Hepatocyte (in vitro differentiated cells): Measurements from ENCODE around the gene AGRP. TPM values are rescaled to one million over a fixed set of nuclear protein-coding genes. Genes with fewer than 3 reads are reported as not detected.

Experiments used
- DNase-seq: peaks from one replicate; pipeline ENCODE4 v3.0.0-alpha.2; 2016; ENCODE audit warnings: low spot score
- H2AFZ ChIP-seq: fragments of 200-600 bp; sonication (generic); 2 replicates; pipeline ENCODE4 v1.6.0; 2016; ENCODE audit warnings: antibody characterized with exemption, mild to moderate bottlenecking
- H3K27ac ChIP-seq: fragments of 200-600 bp; sonication (generic); 2 replicates; pipeline ENCODE4 v1.5.1; 2016; ENCODE audit warnings: mild to moderate bottlenecking
- H3K27me3 ChIP-seq: fragments of 200-600 bp; sonication (generic); 2 replicates; pipeline ENCODE4 v1.6.1; 2016
- H3K36me3 ChIP-seq: fragments of 200-600 bp; sonication (generic); replicated peaks from 2 replicates; pipeline ENCODE4 v1.5.1; 2016; ENCODE audit warnings: low read depth; ENCODE audit not compliant: insufficient read depth
- H3K4me1 ChIP-seq: fragments of 200-600 bp; sonication (generic); 2 replicates; pipeline ENCODE4 v1.5.1; 2016; ENCODE audit warnings: mild to moderate bottlenecking, moderate library complexity; ENCODE audit not compliant: insufficient read depth
- H3K4me2 ChIP-seq: fragments of 200-600 bp; sonication (generic); 2 replicates; pipeline ENCODE4 v1.6.0; 2016
- H3K4me3 ChIP-seq: fragments of 200-600 bp; sonication (generic); 2 replicates; pipeline ENCODE4 v1.5.1; 2016; ENCODE audit warnings: mild to moderate bottlenecking
- H3K79me2 ChIP-seq: fragments of 200-600 bp; sonication (generic); 2 replicates; pipeline ENCODE4 v1.6.0; 2017; ENCODE audit warnings: mild to moderate bottlenecking
- H3K9me2 ChIP-seq: fragments of 200-600 bp; sonication (generic); replicated peaks from 2 replicates; pipeline ENCODE4 v1.6.0; 2017; ENCODE audit warnings: mild to moderate bottlenecking; ENCODE audit not compliant: insufficient read depth
- H3K9me3 ChIP-seq: fragments of 200-600 bp; sonication (generic); 2 replicates; pipeline ENCODE4 v1.5.1; 2016; ENCODE audit warnings: low read depth, mild to moderate bottlenecking
- H4K20me1 ChIP-seq: fragments of 200-600 bp; sonication (generic); 2 replicates; pipeline ENCODE4 v1.6.0; 2016; ENCODE audit warnings: mild to moderate bottlenecking; ENCODE audit not compliant: insufficient read depth, poor library complexity, severe bottlenecking
- CTCF ChIP-seq: fragments of 200-600 bp; sonication (generic); IDR thresholded peaks from 2 replicates; pipeline ENCODE4 v1.5.1; 2016; ENCODE audit warnings: antibody characterized with exemption, mild to moderate bottlenecking; ENCODE audit not compliant: poor library complexity
- EZH2 ChIP-seq: fragments of 200-600 bp; sonication (generic); IDR thresholded peaks from 2 replicates; pipeline ENCODE4 v1.6.1; 2016; ENCODE audit warnings: antibody characterized with exemption, mild to moderate bottlenecking, borderline replicate concordance
- EZH2phosphoT487 ChIP-seq: fragments of 200-600 bp; sonication (generic); IDR thresholded peaks from one replicate; pipeline ENCODE4 v1.6.1; 2018; ENCODE audit warnings: antibody characterized with exemption, mild to moderate bottlenecking, low read depth, moderate library complexity; ENCODE audit not compliant: unreplicated experiment, severe bottlenecking
- WGBS: methylation state at CpG from one replicate; pipeline ENCODE4 v1.1.6; 2016; ENCODE audit warnings: low lambda C conversion rate; ENCODE audit errors: missing lambda C conversion rate; 5-methylcytosine and 5-hydroxymethylcytosine counted together
- polyA plus RNA-seq: library from polyadenylated mRNA; unstranded; fragments of >200 nt; fragmentation: Nextera tagmentation; extraction: Ambion mirVana; gene quantifications from 2 replicates; pipeline ENCODE4 v1.2.1, GENCODE V29; 2016
- total RNA-seq: library from RNA; depleted of rRNA; stranded (reverse); fragments of >200 nt; gene quantifications from 2 replicates; pipeline ENCODE4 v1.2.3, GENCODE V29; 2014

The AGRP gene
- total and polyA plus RNA-seq, 2 experiments from 2014 or later: 0.93 to 1.9 TPM

GRCh38 chr16:67436640-67437193, 46.6 kb downstream of the AGRP start:
- H3K27ac ChIP-seq: no peak overlapping the region
- WGBS: 99% methylated on average over 23 of the region's 23 CpGs
- no peaks in the 10 kb centered on the region for H4K20me1 ChIP-seq
- no peaks in the 10 kb centered on the region for H3K9me2 ChIP-seq
- H3K27me3 ChIP-seq: peaks cover 3% of the 10 kb centered on the region
- no peaks in the 10 kb centered on the region for H3K9me3 ChIP-seq
- H2AFZ ChIP-seq: no peak overlapping the region
- TF ChIP-seq CTCF (no peak), EZH2 (no peak), EZH2phosphoT487 (no peak)
- H3K4me1 ChIP-seq: peaks cover 2% of the 10 kb centered on the region
- H3K36me3 ChIP-seq: no peaks in the 10 kb centered on the region
- H3K79me2 ChIP-seq: no peaks in the 10 kb centered on the region
- H3K4me3 ChIP-seq: no peak overlapping the region
- no peak overlapping the region for H3K4me2 ChIP-seq
- DNase-seq: no peak

GRCh38 chr16:67435758-67436164, 47.6 kb downstream of the AGRP start:
- H3K4me3 ChIP-seq: no peak overlapping the region
- no peak overlapping the region for H3K27ac ChIP-seq
- no peak overlapping the region for H3K4me2 ChIP-seq
- WGBS: 98% methylated on average over 16 of the region's 16 CpGs
- no peaks in the 10 kb centered on the region for H3K79me2 ChIP-seq
- no peaks in the 10 kb centered on the region for H3K9me3 ChIP-seq
- DNase-seq: no peak
- no peaks in the 10 kb centered on the region for H4K20me1 ChIP-seq
- peaks cover 6% of the 10 kb centered on the region for H3K4me1 ChIP-seq
- no peaks in the 10 kb centered on the region for H3K36me3 ChIP-seq
- peaks cover 4% of the 10 kb centered on the region for H3K27me3 ChIP-seq
- TF ChIP-seq EZH2phosphoT487 (no peak), CTCF (no peak), EZH2 (no peak)
- H3K9me2 ChIP-seq: no peaks in the 10 kb centered on the region
- no peak overlapping the region for H2AFZ ChIP-seq

GRCh38 chr16:67433131-67433719, 50.1 kb downstream of the AGRP start:
- H3K27me3 ChIP-seq: peaks cover 24% of the 10 kb centered on the region
- H3K4me3 ChIP-seq: no peak overlapping the region
- H3K9me2 ChIP-seq: no peaks in the 10 kb centered on the region
- peaks cover 13% of the 10 kb centered on the region for H3K4me1 ChIP-seq
- DNase-seq: no peak
- TF ChIP-seq EZH2 (no peak), EZH2phosphoT487 (no peak), CTCF (no peak)
- no peaks in the 10 kb centered on the region for H3K79me2 ChIP-seq
- no peaks in the 10 kb centered on the region for H4K20me1 ChIP-seq
- no peaks in the 10 kb centered on the region for H3K9me3 ChIP-seq
- no peak overlapping the region for H3K27ac ChIP-seq
- no peaks in the 10 kb centered on the region for H3K36me3 ChIP-seq
- H2AFZ ChIP-seq: no peak overlapping the region
- no peak overlapping the region for H3K4me2 ChIP-seq
- WGBS: 97% methylated on average over 5 of the region's 5 CpGs

Other genes starting within 250 kb of the AGRP start
- gene FHOD1, start 236.1 kb downstream of the AGRP start, total RNA-seq: 4.1 and 10.0 TPM in 2 replicates
- 17.2 and 20.9 TPM in 2 replicates for gene FHOD1, start 236.1 kb downstream of the AGRP start, polyA plus RNA-seq
- 0.36 and 1.4 TPM in 2 replicates for gene SLC9A5, start 234.6 kb downstream of the AGRP start, total RNA-seq
- 1.5 and 2.7 TPM in 2 replicates for gene SLC9A5, start 234.6 kb downstream of the AGRP start, polyA plus RNA-seq
- 3.4 and 3.6 TPM in 2 replicates for gene PLEKHG4, start 204.0 kb downstream of the AGRP start, total RNA-seq
- 3.0 and 5.5 TPM in 2 replicates for gene PLEKHG4, start 204.0 kb downstream of the AGRP start, polyA plus RNA-seq
- gene KCTD19, start 156.8 kb downstream of the AGRP start, total RNA-seq: not detected in 2 replicates
- not detected in 2 replicates for gene KCTD19, start 156.8 kb downstream of the AGRP start, polyA plus RNA-seq
- gene LRRC36, start 156.7 kb downstream of the AGRP start, total RNA-seq: 0.23 and 0.32 TPM in 2 replicates
- gene LRRC36, start 156.7 kb downstream of the AGRP start, polyA plus RNA-seq: 0.69 TPM in 1 of 2 replicates, not detected in the other
- gene TPPP3, start 90.0 kb downstream of the AGRP start, total RNA-seq: 0.88 and 3.2 TPM in 2 replicates
- 13.4 and 20.1 TPM in 2 replicates for gene TPPP3, start 90.0 kb downstream of the AGRP start, polyA plus RNA-seq
- 1.9 and 5.9 TPM in 2 replicates for gene ZDHHC1, start 67.1 kb downstream of the AGRP start, total RNA-seq
- gene ZDHHC1, start 67.1 kb downstream of the AGRP start, polyA plus RNA-seq: 10.0 and 10.6 TPM in 2 replicates
- gene HSD11B2, start 52.4 kb downstream of the AGRP start, total RNA-seq: 0.93 and 1.6 TPM in 2 replicates
- gene HSD11B2, start 52.4 kb downstream of the AGRP start, polyA plus RNA-seq: 2.3 and 4.2 TPM in 2 replicates
- gene ATP6V0D1, start 2.4 kb downstream of the AGRP start, total RNA-seq: 115 and 157 TPM in 2 replicates
- 223 and 232 TPM in 2 replicates for gene ATP6V0D1, start 2.4 kb downstream of the AGRP start, polyA plus RNA-seq
- 12.5 and 12.9 TPM in 2 replicates for gene RIPOR1, start 45.3 kb upstream of the AGRP start, total RNA-seq
- 37.8 and 38.3 TPM in 2 replicates for gene RIPOR1, start 45.3 kb upstream of the AGRP start, polyA plus RNA-seq
- gene CTCF, start 79.0 kb upstream of the AGRP start, total RNA-seq: 44.1 and 46.0 TPM in 2 replicates
- 35.5 and 36.8 TPM in 2 replicates for gene CTCF, start 79.0 kb upstream of the AGRP start, polyA plus RNA-seq
- 0.52 and 1.7 TPM in 2 replicates for gene CARMIL2, start 161.6 kb upstream of the AGRP start, total RNA-seq
- gene CARMIL2, start 161.6 kb upstream of the AGRP start, polyA plus RNA-seq: 2.6 and 2.9 TPM in 2 replicates
- gene ACD, start 176.7 kb upstream of the AGRP start, total RNA-seq: 17.1 and 18.5 TPM in 2 replicates
- gene ACD, start 176.7 kb upstream of the AGRP start, polyA plus RNA-seq: 26.3 and 28.5 TPM in 2 replicates
- gene PARD6A, start 177.4 kb upstream of the AGRP start, total RNA-seq: 1.1 and 1.4 TPM in 2 replicates
- 1.8 and 3.0 TPM in 2 replicates for gene PARD6A, start 177.4 kb upstream of the AGRP start, polyA plus RNA-seq
- 8.3 and 10.2 TPM in 2 replicates for gene ENKD1, start 183.2 kb upstream of the AGRP start, total RNA-seq
- 13.1 and 16.0 TPM in 2 replicates for gene ENKD1, start 183.2 kb upstream of the AGRP start, polyA plus RNA-seq
- 1.7 and 2.3 TPM in 2 replicates for gene C16orf86, start 183.3 kb upstream of the AGRP start, total RNA-seq
- gene C16orf86, start 183.3 kb upstream of the AGRP start, polyA plus RNA-seq: 3.4 and 4.1 TPM in 2 replicates
- gene GFOD2, start 235.8 kb upstream of the AGRP start, total RNA-seq: 9.8 and 10.4 TPM in 2 replicates
- gene GFOD2, start 235.8 kb upstream of the AGRP start, polyA plus RNA-seq: 7.5 and 12.4 TPM in 2 replicates